HepG2 (cell line): Measurements from ENCODE around the gene TANC1. TPM values are rescaled to one million over a fixed set of nuclear protein-coding genes. Genes with fewer than 3 reads are reported as not detected.

Experiments used
- ATAC-seq: fragments of 200-7000 bp; cut with Tn5 transposase; 3 replicates; pipeline ENCODE4 v1.9.1; 2020; ENCODE audit warnings: mild to moderate bottlenecking, moderate library complexity
- BruUV-seq: library from RNA; stranded (reverse); fragments of 400-500 nt; replicated peaks from 2 replicates; lab custom pipeline; 2021; lab: Mats Ljungman, UMichigan
- CTCF ChIA-PET: fragments of 300-600 bp; formaldehyde crosslinking; extraction: SDS; loops from one replicate; lab custom pipeline; 2021; ENCODE audit warnings: low total read pairs, inconsistent platforms, low intra/inter-chr PET ratio; lab: Yijun Ruan, JAX
- POLR2A ChIA-PET: fragments of 350-600 bp; sonication (Branson Sonifier 250); formaldehyde crosslinking; loops from one replicate; lab custom pipeline; 2020; ENCODE audit warnings: antibody characterized with exemption, inconsistent platforms; lab: Yijun Ruan, JAX
- DNase-seq: peaks from one replicate; pipeline ENCODE4 v3.0.0-alpha.2; 2015; ENCODE audit warnings: low spot score
- FAIRE-seq: peaks from 3 replicates; lab custom pipeline; 2011; peaks lifted over from hg19 to GRCh38; lab: Jason Lieb, UNC
- H2AFZ ChIP-seq: one replicate; pipeline ENCODE4 v1.6.1; 2011; ENCODE audit warnings: low read length, inconsistent platforms
- H3K27ac ChIP-seq: fragments of 300-600 bp; 3 replicates; pipeline ENCODE4 v1.8.0; 2011; ENCODE audit warnings: mixed run types, mild to moderate bottlenecking, mixed read lengths, low read length, inconsistent platforms; ENCODE audit not compliant: insufficient read depth; ENCODE audit errors: extremely low read length
- H3K27me3 ChIP-seq, 2 experiments: fragments of 200-600 bp in 1 of 2; 2 replicates in 1 of 2; 3 replicates in 1 of 2; pipeline versions ENCODE4 v1.6.0 to v1.8.0; 2011; ENCODE audit warnings: low read length in 2 of 2, mild to moderate bottlenecking in 2 of 2, moderate library complexity in 2 of 2, inconsistent platforms in 1 of 2; ENCODE audit not compliant: insufficient read depth in 2 of 2, control insufficient read depth in 1 of 2
- H3K36me3 ChIP-seq, 2 experiments: fragments of 200-600 bp in 1 of 2; replicated peaks in 1 of 2; 2 replicates in 1 of 2; 3 replicates in 1 of 2; pipeline versions ENCODE4 v1.5.1 to v1.8.0; 2011; ENCODE audit warnings: low read length in 2 of 2, inconsistent platforms in 1 of 2; ENCODE audit not compliant: insufficient read depth in 2 of 2, control insufficient read depth in 1 of 2
- H3K4me1 ChIP-seq: 2 replicates; pipeline ENCODE4 v1.5.1; 2012; ENCODE audit warnings: low read length, inconsistent platforms; ENCODE audit not compliant: insufficient read depth
- H3K4me2 ChIP-seq: 2 replicates; pipeline ENCODE4 v1.6.0; 2011; ENCODE audit warnings: low read depth, low read length, inconsistent platforms
- H3K4me3 ChIP-seq, 3 experiments: fragments of 200-600 bp in 1 of 3; sonication (generic), shearing (Covaris generic) in 1 of 3; replicated peaks in 1 of 3; 2 replicates each; pipeline ENCODE4 v1.5.1; 2011 to 2016; ENCODE audit warnings: low read length in 3 of 3, inconsistent platforms in 2 of 3, low read depth in 2 of 3, mild to moderate bottlenecking in 2 of 3, control low read depth in 1 of 3, mixed read lengths in 1 of 3; ENCODE audit not compliant: insufficient read depth in 1 of 3
- H3K79me2 ChIP-seq: one replicate; pipeline ENCODE4 v1.6.1; 2011; ENCODE audit warnings: low read length, inconsistent platforms; ENCODE audit not compliant: insufficient read depth
- H3K9ac ChIP-seq: 2 replicates; pipeline ENCODE4 v1.6.0; 2011; ENCODE audit warnings: mild to moderate bottlenecking, low read depth, low read length, inconsistent platforms; ENCODE audit not compliant: insufficient read depth
- H3K9me3 ChIP-seq: 2 replicates; pipeline ENCODE4 v1.5.1; 2012; ENCODE audit warnings: mild to moderate bottlenecking, low read length
- H4K20me1 ChIP-seq: 2 replicates; pipeline ENCODE4 v1.6.0; 2011; ENCODE audit warnings: inconsistent platforms, mild to moderate bottlenecking, low read length, moderate library complexity; ENCODE audit not compliant: insufficient read depth
- ATF4 ChIP-seq, 2 experiments: fragments of 450-650 bp in 1 of 2; sonication (generic) in 1 of 2; formaldehyde crosslinking; IDR thresholded peaks; 2 replicates each; pipeline versions ENCODE4 v1.5.0 to v1.8.0; 2020 to 2022; ENCODE audit warnings: mild to moderate bottlenecking in 1 of 2, missing genetic modification reagents in 1 of 2
- BCL3 ChIP-seq: sonication (generic); formaldehyde crosslinking; IDR thresholded peaks from 2 replicates; pipeline ENCODE4 v1.5.1; 2020; ENCODE audit warnings: mild to moderate bottlenecking, missing genetic modification reagents, moderate library complexity
- CREB1 ChIP-seq, 2 experiments: fragments of 450-650 bp in 1 of 2; IDR thresholded peaks; 2 replicates each; pipeline ENCODE4 v1.6.1; 2016 to 2017; ENCODE audit warnings: control low read depth in 1 of 2, mild to moderate bottlenecking in 1 of 2, missing compliant biosample characterization in 1 of 2, missing genetic modification characterization in 1 of 2
- HOXA7 ChIP-seq: sonication (generic); formaldehyde crosslinking; IDR thresholded peaks from 2 replicates; pipeline ENCODE4 v1.8.1; 2022; ENCODE audit warnings: mild to moderate bottlenecking, missing genetic modification reagents, moderate library complexity
- KDM6A ChIP-seq: IDR thresholded peaks from 2 replicates; pipeline ENCODE4 v1.6.1; 2016; ENCODE audit warnings: low read depth
- KLF9 ChIP-seq: IDR thresholded peaks from 2 replicates; pipeline ENCODE4 v1.6.1; 2016; ENCODE audit warnings: low read depth
- NFE2L1 ChIP-seq: sonication (generic); formaldehyde crosslinking; IDR thresholded peaks from 2 replicates; pipeline ENCODE4 v1.4.0; 2020; ENCODE audit warnings: missing genetic modification reagents, mild to moderate bottlenecking, borderline replicate concordance
- NR3C1 ChIP-seq: sonication (generic); formaldehyde crosslinking; IDR thresholded peaks from 2 replicates; pipeline ENCODE4 v1.4.0; 2020; ENCODE audit warnings: missing genetic modification reagents
- POLR2A ChIP-seq, 2 experiments: IDR thresholded peaks; 2 replicates each; pipeline ENCODE4 v1.6.1; 2011; ENCODE audit warnings: low read depth in 2 of 2, low read length in 2 of 2, mild to moderate bottlenecking in 1 of 2, moderate library complexity in 1 of 2; ENCODE audit not compliant: insufficient read depth in 1 of 2
- RBFOX2 ChIP-seq: fragments of 200-400 bp; formaldehyde crosslinking; IDR thresholded peaks from 2 replicates; pipeline ENCODE4 v1.6.1; 2017; ENCODE audit warnings: low read depth, mild to moderate bottlenecking, low read length
- SRY ChIP-seq: sonication (generic); formaldehyde crosslinking; IDR thresholded peaks from 2 replicates; pipeline ENCODE4 v1.8.0; 2022; ENCODE audit warnings: mild to moderate bottlenecking, missing genetic modification reagents
- TMF1 ChIP-seq: sonication (generic); formaldehyde crosslinking; IDR thresholded peaks from 2 replicates; pipeline ENCODE4 v1.8.1; 2022; ENCODE audit warnings: low read depth, missing genetic modification reagents
- ZBTB3 ChIP-seq: sonication (generic); formaldehyde crosslinking; IDR thresholded peaks from 2 replicates; pipeline ENCODE4 v1.4.0; 2020; ENCODE audit warnings: low read depth, mild to moderate bottlenecking, moderate library complexity, missing genetic modification reagents, borderline replicate concordance
- ZFY ChIP-seq: sonication (generic); formaldehyde crosslinking; IDR thresholded peaks from 2 replicates; pipeline ENCODE4 v1.4.0; 2020; ENCODE audit warnings: missing genetic modification reagents
- ZMYM3 ChIP-seq: sonication (generic); formaldehyde crosslinking; IDR thresholded peaks from 2 replicates; pipeline ENCODE4 v1.5.1; 2020; ENCODE audit warnings: mild to moderate bottlenecking, missing genetic modification reagents
- ZNF121 ChIP-seq: sonication (generic); formaldehyde crosslinking; IDR thresholded peaks from 2 replicates; pipeline ENCODE4 v1.5.0; 2020; ENCODE audit warnings: mild to moderate bottlenecking, missing genetic modification reagents
- ZNF556 ChIP-seq: sonication (generic); formaldehyde crosslinking; IDR thresholded peaks from 2 replicates; pipeline ENCODE4 v1.4.0; 2020; ENCODE audit warnings: mild to moderate bottlenecking, missing genetic modification reagents, borderline replicate concordance
- ZNF558 ChIP-seq: sonication (generic); formaldehyde crosslinking; IDR thresholded peaks from 2 replicates; pipeline ENCODE4 v1.9.0; 2022; ENCODE audit warnings: mild to moderate bottlenecking, missing genetic modification reagents, borderline replicate concordance
- ZNF724P ChIP-seq: sonication (generic); formaldehyde crosslinking; IDR thresholded peaks from 2 replicates; pipeline ENCODE4 v1.8.0; 2022; ENCODE audit warnings: missing genetic modification reagents, borderline replicate concordance
- WGBS: methylation state at CpG from one replicate; pipeline ENCODE4 v1.1.6; 2017; ENCODE audit warnings: low lambda C conversion rate; 5-methylcytosine and 5-hydroxymethylcytosine counted together
- in situ Hi-C: cut with HindIII; loops from 2 replicates; pipeline ENCODE4 v1.10.0; 2017; ENCODE audit warnings: low pct_unique_long_range_greater_than_20kb; ENCODE audit not compliant: extremely low pct_ligation_motif_present
- intact Hi-C: fragments of 100-400 bp; cut with micrococcal nuclease; formaldehyde crosslinking; loops from one replicate; pipeline ENCODE4 v1.10.0; 2022; ENCODE audit not compliant: unreplicated experiment
- polyA plus RNA-seq, 8 experiments: library from polyadenylated mRNA; depleted of rRNA in 3 of 8; stranded (reverse) in 7 of 8; unstranded in 1 of 8; fragments of >200 nt; fragmentation: Illumina TruSeq in 4 of 8; extraction: Trizol in 4 of 8; gene quantifications; 2 replicates each; pipeline versions ENCODE4 v1.2.1 to v1.2.3, GENCODE V29; 2011 to 2016; ENCODE audit warnings: low read depth in 4 of 8, missing spikeins in 1 of 8, mixed read lengths in 1 of 8; ENCODE audit not compliant: insufficient read depth in 1 of 8
- total RNA-seq, 5 experiments: library from RNA; depleted of rRNA; stranded (reverse); fragments of >200 nt; fragmentation: Illumina TruSeq; extraction: Trizol; gene quantifications; 2 replicates each; pipeline ENCODE4 v1.2.3, GENCODE V29; 2016; ENCODE audit warnings: low read depth in 1 of 5

Gene TANC1
- total and polyA plus RNA-seq, 2 of the 13 experiments (the other 11 are each of a cell fraction or from before 2014, with no cell fraction given), result 2.3 to 5.6 TPM

GRCh38 chr2:159028776-159029175, 60.3 kb downstream of the TANC1 start:
- Histone ChIP-seq H3K79me2 (no peaks in the 10 kb centered on the region), H3K9me3 (no peaks in the 10 kb centered on the region), H3K36me3 (no peaks in the 10 kb centered on the region), H3K27ac (no peak overlapping the region), H3K9ac (no peak overlapping the region), H2AFZ (no peak overlapping the region), H3K4me3 (no peak overlapping the region), H3K4me2 (no peak overlapping the region), H4K20me1 (no peaks in the 10 kb centered on the region), H3K27me3 (no peaks in the 10 kb centered on the region), H3K4me1 (peaks cover 17% of the 10 kb centered on the region)
- FAIRE-seq (no peak), DNase-seq (no peak), ATAC-seq (no peak)
- intact Hi-C loops (no loop called here), in situ Hi-C loops (no loop called here)
- WGBS, result 78% methylated on average over 1 of the region's 1 CpG
- POLR2A ChIA-PET, result interaction anchor here (1.1 kb wide), 1 partner anchor 31 kb away, joined by 3 read pairs; no protein-coding TSS in a partner anchor
- BruUV-seq, result no TSS peak
- no peak for TF ChIP-seq POLR2A (IDR thresholded peaks at IDR 0.05; ENCODE audit: insufficient read depth in 1 of 2, low read depth in 2 of 2, low read length in 2 of 2)
- peak; percentile 54 for TF ChIP-seq ZNF121 (CRISPR knock-in tag)
- CTCF ChIA-PET, result no interaction called here

GRCh38 chr2:159029936-159030335, 61.5 kb downstream of the TANC1 start:
- H3K36me3 ChIP-seq, result no peaks in the 10 kb centered on the region
- FAIRE-seq, result no peak
- in situ Hi-C loops, result loop anchor here (10.0 kb wide), 1 partner anchor 85 kb away; no protein-coding TSS in a partner anchor
- BruUV-seq, result no TSS peak
- peaks cover 26% of the 10 kb centered on the region for H3K4me1 ChIP-seq
- DNase-seq, result no peak
- no peak overlapping the region for H2AFZ ChIP-seq
- H3K4me2 ChIP-seq, result no peak overlapping the region
- 45% methylated on average over 2 of the region's 2 CpGs for WGBS
- intact Hi-C loops, result no loop called here
- no peak for ATAC-seq
- H3K27ac ChIP-seq, result no peak overlapping the region
- H3K79me2 ChIP-seq, result no peaks in the 10 kb centered on the region
- no peak overlapping the region for H3K9ac ChIP-seq
- TF ChIP-seq KDM6A (no peak), BCL3 (CRISPR knock-in tag) (no peak), KLF9 (no peak), NR3C1 (CRISPR knock-in tag) (no peak), SRY (no peak), ZNF558 (CRISPR knock-in tag) (no peak), ATF4 (CRISPR knock-in tag; IDR thresholded peaks at IDR 0.05) (no peak), ZFY (CRISPR knock-in tag) (no peak), HOXA7 (CRISPR knock-in tag) (no peak), ZNF556 (CRISPR knock-in tag) (no peak), ZBTB3 (CRISPR knock-in tag) (no peak), NFE2L1 (CRISPR knock-in tag) (no peak), ZNF724P (CRISPR knock-in tag) (no peak), CREB1 (IDR thresholded peaks at IDR 0.05) (no peak), CREB1 (CRISPR knock-in tag; IDR thresholded peaks at IDR 0.05) (no peak), RBFOX2 (no peak), TMF1 (CRISPR knock-in tag) (no peak), ZMYM3 (CRISPR knock-in tag) (no peak)
- H4K20me1 ChIP-seq, result no peaks in the 10 kb centered on the region
- CTCF ChIA-PET, result no interaction called here
- POLR2A ChIA-PET, result no interaction called here
- H3K9me3 ChIP-seq, result no peaks in the 10 kb centered on the region
- no peaks in the 10 kb centered on the region for H3K27me3 ChIP-seq
- H3K4me3 ChIP-seq, result no peak overlapping the region
